Measurements from ENCODE around the gene PIGP. TPM values are rescaled to one million over a fixed set of nuclear protein-coding genes. Genes with fewer than 3 reads are reported as not detected.

PIGP gene
- total and polyA plus RNA-seq, 9 of the 15 experiments (the other 6 are each of a cell fraction or from before 2014, with no cell fraction given): 18.3 to 122 (median 35.6) TPM

DNA sequence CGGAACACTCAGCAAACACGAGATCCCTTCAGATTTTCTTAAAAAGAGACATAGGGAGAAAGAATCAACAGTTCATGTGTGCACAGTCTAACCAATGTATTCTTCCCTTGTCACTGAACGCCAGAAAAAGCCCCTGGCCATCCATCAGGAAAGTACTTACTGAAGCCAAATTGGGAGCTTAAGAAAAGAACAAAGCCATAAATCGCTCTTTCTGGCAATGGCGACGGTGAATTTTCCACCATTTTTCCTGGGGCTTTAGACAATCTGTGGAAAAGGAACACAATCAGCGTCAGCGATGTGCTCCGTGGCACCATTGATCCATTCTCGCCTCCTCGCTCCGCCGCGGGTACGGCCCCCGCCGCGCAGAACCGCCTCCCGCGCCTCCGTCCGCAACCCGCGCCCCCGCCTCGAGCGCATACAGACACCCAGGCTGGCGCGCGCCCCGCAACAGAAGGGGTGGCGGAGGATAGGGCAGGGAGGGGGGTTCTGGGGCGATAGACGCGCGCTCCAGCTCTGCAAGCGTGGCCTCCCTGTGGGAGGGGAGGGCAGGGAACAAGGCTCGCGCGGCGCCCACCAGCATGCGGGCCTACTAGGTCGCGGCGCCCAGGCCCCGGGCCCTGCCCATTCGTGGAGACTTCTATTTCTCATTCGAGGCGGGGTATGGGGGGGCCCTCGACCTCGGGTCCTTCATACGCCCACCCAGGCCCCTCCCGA is 440 bp downstream of the PIGP start (continued):
- TF ChIP-seq CBFA2T2 (conservative IDR thresholded peaks at IDR 0.05) (no peak), RBM25 (IDR thresholded peaks at IDR 0.05; ENCODE audit: low read depth, low read length, severe bottlenecking) (no peak), ZNF778 (CRISPR knock-in tag; IDR thresholded peaks at IDR 0.05) (no peak), ZNF764 (CRISPR knock-in tag; IDR thresholded peaks at IDR 0.05; ENCODE audit: low read depth) (no peak), HDGF (IDR thresholded peaks at IDR 0.05) (no peak), TAF1 (IDR thresholded peaks at IDR 0.05; ENCODE audit: control insufficient read depth, extremely low read depth, insufficient read depth, low read length, severe bottlenecking) (no peak), SOX6 (IDR thresholded peaks at IDR 0.05) (no peak), POLR3G (IDR thresholded peaks at IDR 0.05; ENCODE audit: extremely low read depth, insufficient read length, insufficient replicate concordance) (no peak), CHD4 (IDR thresholded peaks at IDR 0.05; ENCODE audit: insufficient read depth, insufficient replicate concordance, low read depth, low read length, poor library complexity, severe bottlenecking) (no peak), EWSR1 (IDR thresholded peaks at IDR 0.05; ENCODE audit: borderline replicate concordance, low read depth, partially characterized antibody) (no peak), COPS2 (conservative IDR thresholded peaks at IDR 0.05) (no peak)
- TF ChIP-seq, protein P1, sequence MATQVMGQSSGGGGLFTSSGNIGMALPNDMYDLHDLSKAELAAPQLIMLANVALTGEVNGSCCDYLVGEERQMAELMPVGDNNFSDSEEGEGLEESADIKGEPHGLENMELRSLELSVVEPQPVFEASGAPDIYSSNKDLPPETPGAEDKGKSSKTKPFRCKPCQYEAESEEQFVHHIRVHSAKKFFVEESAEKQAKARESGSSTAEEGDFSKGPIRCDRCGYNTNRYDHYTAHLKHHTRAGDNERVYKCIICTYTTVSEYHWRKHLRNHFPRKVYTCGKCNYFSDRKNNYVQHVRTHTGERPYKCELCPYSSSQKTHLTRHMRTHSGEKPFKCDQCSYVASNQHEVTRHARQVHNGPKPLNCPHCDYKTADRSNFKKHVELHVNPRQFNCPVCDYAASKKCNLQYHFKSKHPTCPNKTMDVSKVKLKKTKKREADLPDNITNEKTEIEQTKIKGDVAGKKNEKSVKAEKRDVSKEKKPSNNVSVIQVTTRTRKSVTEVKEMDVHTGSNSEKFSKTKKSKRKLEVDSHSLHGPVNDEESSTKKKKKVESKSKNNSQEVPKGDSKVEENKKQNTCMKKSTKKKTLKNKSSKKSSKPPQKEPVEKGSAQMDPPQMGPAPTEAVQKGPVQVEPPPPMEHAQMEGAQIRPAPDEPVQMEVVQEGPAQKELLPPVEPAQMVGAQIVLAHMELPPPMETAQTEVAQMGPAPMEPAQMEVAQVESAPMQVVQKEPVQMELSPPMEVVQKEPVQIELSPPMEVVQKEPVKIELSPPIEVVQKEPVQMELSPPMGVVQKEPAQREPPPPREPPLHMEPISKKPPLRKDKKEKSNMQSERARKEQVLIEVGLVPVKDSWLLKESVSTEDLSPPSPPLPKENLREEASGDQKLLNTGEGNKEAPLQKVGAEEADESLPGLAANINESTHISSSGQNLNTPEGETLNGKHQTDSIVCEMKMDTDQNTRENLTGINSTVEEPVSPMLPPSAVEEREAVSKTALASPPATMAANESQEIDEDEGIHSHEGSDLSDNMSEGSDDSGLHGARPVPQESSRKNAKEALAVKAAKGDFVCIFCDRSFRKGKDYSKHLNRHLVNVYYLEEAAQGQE (IDR thresholded peaks at IDR 0.05; ENCODE audit: borderline replicate concordance): no peak
- TF ChIP-seq, protein P1 (CRISPR knock-in tag; IDR thresholded peaks at IDR 0.05; ENCODE audit: low read depth): no peak
- TF ChIP-seq, protein P2, sequence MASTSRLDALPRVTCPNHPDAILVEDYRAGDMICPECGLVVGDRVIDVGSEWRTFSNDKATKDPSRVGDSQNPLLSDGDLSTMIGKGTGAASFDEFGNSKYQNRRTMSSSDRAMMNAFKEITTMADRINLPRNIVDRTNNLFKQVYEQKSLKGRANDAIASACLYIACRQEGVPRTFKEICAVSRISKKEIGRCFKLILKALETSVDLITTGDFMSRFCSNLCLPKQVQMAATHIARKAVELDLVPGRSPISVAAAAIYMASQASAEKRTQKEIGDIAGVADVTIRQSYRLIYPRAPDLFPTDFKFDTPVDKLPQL (IDR thresholded peaks at IDR 0.05; ENCODE audit: extremely low read depth, insufficient read length): no peak
- TF ChIP-seq, protein P3, sequence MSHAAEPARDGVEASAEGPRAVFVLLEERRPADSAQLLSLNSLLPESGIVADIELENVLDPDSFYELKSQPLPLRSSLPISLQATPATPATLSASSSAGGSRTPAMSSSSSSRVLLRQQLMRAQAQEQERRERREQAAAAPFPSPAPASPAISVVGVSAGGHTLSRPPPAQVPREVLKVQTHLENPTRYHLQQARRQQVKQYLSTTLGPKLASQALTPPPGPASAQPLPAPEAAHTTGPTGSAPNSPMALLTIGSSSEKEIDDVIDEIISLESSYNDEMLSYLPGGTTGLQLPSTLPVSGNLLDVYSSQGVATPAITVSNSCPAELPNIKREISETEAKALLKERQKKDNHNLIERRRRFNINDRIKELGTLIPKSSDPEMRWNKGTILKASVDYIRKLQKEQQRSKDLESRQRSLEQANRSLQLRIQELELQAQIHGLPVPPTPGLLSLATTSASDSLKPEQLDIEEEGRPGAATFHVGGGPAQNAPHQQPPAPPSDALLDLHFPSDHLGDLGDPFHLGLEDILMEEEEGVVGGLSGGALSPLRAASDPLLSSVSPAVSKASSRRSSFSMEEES (CRISPR knock-in tag; IDR thresholded peaks at IDR 0.05): no peak
- TF ChIP-seq, protein P4, sequence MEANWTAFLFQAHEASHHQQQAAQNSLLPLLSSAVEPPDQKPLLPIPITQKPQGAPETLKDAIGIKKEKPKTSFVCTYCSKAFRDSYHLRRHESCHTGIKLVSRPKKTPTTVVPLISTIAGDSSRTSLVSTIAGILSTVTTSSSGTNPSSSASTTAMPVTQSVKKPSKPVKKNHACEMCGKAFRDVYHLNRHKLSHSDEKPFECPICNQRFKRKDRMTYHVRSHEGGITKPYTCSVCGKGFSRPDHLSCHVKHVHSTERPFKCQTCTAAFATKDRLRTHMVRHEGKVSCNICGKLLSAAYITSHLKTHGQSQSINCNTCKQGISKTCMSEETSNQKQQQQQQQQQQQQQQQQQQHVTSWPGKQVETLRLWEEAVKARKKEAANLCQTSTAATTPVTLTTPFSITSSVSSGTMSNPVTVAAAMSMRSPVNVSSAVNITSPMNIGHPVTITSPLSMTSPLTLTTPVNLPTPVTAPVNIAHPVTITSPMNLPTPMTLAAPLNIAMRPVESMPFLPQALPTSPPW (CRISPR knock-in tag; IDR thresholded peaks at IDR 0.05): no peak

Measured in K562 (cell line).